Mononuclear cell (primary cell): ENCODE results near the gene COMP. TPM values are rescaled to one million over a fixed set of nuclear protein-coding genes. Genes with fewer than 3 reads are reported as not detected.
"Not testable (repeated sequence)": the region's sequence is repeated elsewhere in the genome, so short reads cannot be mapped to it uniquely, and the experiment has no call there.

Experiments used
- H3K27me3 ChIP-seq: 2 replicates; pipeline ENCODE4 v1.6.0; 2011; ENCODE audit warnings: low read length, control low read depth; ENCODE audit not compliant: insufficient read depth
- H3K4me1 ChIP-seq: 2 replicates; pipeline ENCODE4 v1.5.1; 2011; ENCODE audit warnings: mild to moderate bottlenecking, low read length, control low read depth; ENCODE audit not compliant: insufficient read depth
- H3K4me3 ChIP-seq: 2 replicates; pipeline ENCODE4 v1.5.1; 2011; ENCODE audit warnings: mild to moderate bottlenecking, low read length, moderate library complexity
- H3K9me3 ChIP-seq: 2 replicates; pipeline ENCODE4 v1.5.1; 2011; ENCODE audit warnings: low read depth, mild to moderate bottlenecking, control low read depth, low read length
- total RNA-seq: library from RNA; depleted of rRNA; stranded (reverse); fragments of >200 nt; gene quantifications from one replicate; pipeline ENCODE4 v1.2.3, GENCODE V29; 2012

The COMP gene
- total RNA-seq, 1 donor, result not detected

GRCh38 chr19:18814063-18814462 is 23.0 kb upstream of the COMP start:
- H3K27me3 ChIP-seq, result no peaks in the 10 kb centered on the region
- no peaks in the 10 kb centered on the region for H3K9me3 ChIP-seq
- peaks cover 6% of the 10 kb centered on the region for H3K4me1 ChIP-seq
- H3K4me3 ChIP-seq, result no peak overlapping the region

- not testable (repeated sequence) for H3K9me3 ChIP-seq, H3K27me3 ChIP-seq, H3K4me3 ChIP-seq, H3K4me1 ChIP-seq
Measured at GRCh38 chr19:18811638-18812037, 20.5 kb upstream of the COMP start.

- no peaks in the 10 kb centered on the region for H3K27me3 ChIP-seq
- peaks cover 8% of the 10 kb centered on the region for H3K4me1 ChIP-seq
- no peak overlapping the region for H3K4me3 ChIP-seq
- H3K9me3 ChIP-seq, result no peaks in the 10 kb centered on the region
Measured at GRCh38 chr19:18809149-18809868, 18.2 kb upstream of the COMP start.

GRCh38 chr19:18807861-18808331 is 16.8 kb upstream of the COMP start:
- Histone ChIP-seq H3K27me3 (no peaks in the 10 kb centered on the region), H3K4me3 (no peak overlapping the region), H3K4me1 (peaks cover 8% of the 10 kb centered on the region), H3K9me3 (no peaks in the 10 kb centered on the region)

GRCh38 chr19:18804643-18805042 is 13.5 kb upstream of the COMP start:
- Histone ChIP-seq H3K4me1 (peaks cover 7% of the 10 kb centered on the region), H3K9me3 (no peaks in the 10 kb centered on the region), H3K4me3 (no peak overlapping the region), H3K27me3 (no peaks in the 10 kb centered on the region)

- Histone ChIP-seq H3K4me3 (no peak overlapping the region), H3K9me3 (no peaks in the 10 kb centered on the region)
Measured at GRCh38 chr19:18804139-18804601, 13.1 kb upstream of the COMP start.

GRCh38 chr19:18803550-18804138 is 12.5 kb upstream of the COMP start:
- Histone ChIP-seq H3K4me3 (no peak overlapping the region), H3K27me3 (no peaks in the 10 kb centered on the region), H3K4me1 (no peaks in the 10 kb centered on the region), H3K9me3 (no peaks in the 10 kb centered on the region)

More at GRCh38 chr19:18804139-18804601, 13.1 kb upstream of the COMP start:
- Histone ChIP-seq H3K4me1 (peaks cover 3% of the 10 kb centered on the region), H3K27me3 (no peaks in the 10 kb centered on the region)

- no peak overlapping the region for H3K4me3 ChIP-seq
- peaks cover 3% of the 10 kb centered on the region for H3K27me3 ChIP-seq
- H3K9me3 ChIP-seq, result no peaks in the 10 kb centered on the region
- H3K4me1 ChIP-seq, result no peaks in the 10 kb centered on the region
Measured at GRCh38 chr19:18802354-18802753, 11.2 kb upstream of the COMP start.

GRCh38 chr19:18800636-18801035 is 9.5 kb upstream of the COMP start:
- H3K9me3 ChIP-seq, result no peaks in the 10 kb centered on the region
- no peaks in the 10 kb centered on the region for H3K4me1 ChIP-seq
- H3K27me3 ChIP-seq, result peaks cover 13% of the 10 kb centered on the region
- no peak overlapping the region for H3K4me3 ChIP-seq

GRCh38 chr19:18800079-18800478 is 9.0 kb upstream of the COMP start:
- no peaks in the 10 kb centered on the region for H3K9me3 ChIP-seq
- no peak overlapping the region for H3K4me3 ChIP-seq
- H3K4me1 ChIP-seq, result no peaks in the 10 kb centered on the region
- peaks cover 16% of the 10 kb centered on the region for H3K27me3 ChIP-seq

- no peaks in the 10 kb centered on the region for H3K4me1 ChIP-seq
- no peak overlapping the region for H3K4me3 ChIP-seq
- no peaks in the 10 kb centered on the region for H3K9me3 ChIP-seq
- peaks cover 20% of the 10 kb centered on the region for H3K27me3 ChIP-seq
Measured at GRCh38 chr19:18799389-18799970, 8.4 kb upstream of the COMP start.

- Histone ChIP-seq H3K9me3 (no peaks in the 10 kb centered on the region), H3K4me3 (no peak overlapping the region), H3K4me1 (no peaks in the 10 kb centered on the region), H3K27me3 (peaks cover 24% of the 10 kb centered on the region)
Measured at GRCh38 chr19:18798384-18799352, 7.6 kb upstream of the COMP start.

GRCh38 chr19:18796239-18796638 is 5.1 kb upstream of the COMP start:
- no peak overlapping the region for H3K4me3 ChIP-seq
- H3K9me3 ChIP-seq, result no peaks in the 10 kb centered on the region
- H3K27me3 ChIP-seq, result peaks cover 46% of the 10 kb centered on the region
- H3K4me1 ChIP-seq, result no peaks in the 10 kb centered on the region

GRCh38 chr19:18795540-18795939 is 4.4 kb upstream of the COMP start:
- Histone ChIP-seq H3K9me3 (no peaks in the 10 kb centered on the region), H3K27me3 (peaks cover 53% of the 10 kb centered on the region), H3K4me1 (peaks cover 5% of the 10 kb centered on the region), H3K4me3 (no peak overlapping the region)

- no peaks in the 10 kb centered on the region for H3K9me3 ChIP-seq
- peaks cover 57% of the 10 kb centered on the region for H3K27me3 ChIP-seq
- H3K4me1 ChIP-seq, result peaks cover 12% of the 10 kb centered on the region
- no peak overlapping the region for H3K4me3 ChIP-seq
Measured at GRCh38 chr19:18794692-18795091, 3.6 kb upstream of the COMP start.
